ENCODE measurements around the gene OR2B2. TPM values are rescaled to one million over a fixed set of nuclear protein-coding genes. Genes with fewer than 3 reads are reported as not detected.

OR2B2 gene
- polyA plus RNA-seq, 2 of the 4 experiments (the other 2 are of a cell fraction) = not detected

DNA sequence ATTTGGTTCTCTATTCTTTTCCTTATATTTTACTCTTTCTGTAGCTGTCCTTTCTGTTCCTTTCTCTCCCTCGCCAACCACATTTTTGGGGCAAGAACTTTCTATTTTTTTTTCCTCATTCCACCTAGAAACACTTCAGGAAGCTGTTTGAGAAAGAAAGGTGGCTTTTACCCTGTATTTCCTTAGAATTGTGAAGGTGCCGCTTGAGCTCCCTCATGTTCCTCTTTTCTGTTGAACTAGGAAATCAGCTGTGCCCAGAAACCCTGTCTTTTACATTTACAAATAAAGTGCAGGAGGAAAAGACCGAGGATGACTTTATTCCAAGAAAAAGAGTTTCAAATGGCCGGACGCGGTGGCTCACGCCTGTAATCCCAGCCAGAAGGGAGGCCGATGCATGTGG is 38.2 kb downstream of the OR2B2 start:
- FAIRE-seq = no peak
- Histone ChIP-seq H3K27ac (peak overlapping the region; percentile 78 to 90), H3K9me3 (no peaks in the 10 kb centered on the region), H3K4me1 (0 out of 3 replicates have a peak, but pooled peaks cover 3% of the 10 kb centered on the region), H3K4me2 (peak overlapping the region; percentile 78; the same call in 2 of the 3 replicates), H3K4me3 (no peak overlapping the region)
- DNase-seq (ENCODE audit: low read depth in 1 of 2, low spot score in 1 of 2) = no peak
- CTCF ChIA-PET = interaction anchor here (1.0 to 1.4 kb wide), 3 partner anchors 11 to 21 kb away, joined by 3 to 9 read pairs (median 5); a partner anchor contains a TSS
- ATAC-seq = no peak
- 92% methylated on average over 8 of the region's 8 CpGs for WGBS (ENCODE audit: missing lambda C conversion rate)
- POLR2A ChIA-PET = interaction anchor here (5.8 to 10.7 kb wide), 3 partner anchors 16 to 37 kb away, joined by 94 to 127 read pairs (median 103); a partner anchor contains a TSS
- TF ChIP-seq HOXA7 (CRISPR knock-in tag; IDR thresholded peaks at IDR 0.05) (no peak), HOXB13 (CRISPR knock-in tag; IDR thresholded peaks at IDR 0.05; ENCODE audit: low read depth) (no peak), ZSCAN20 (CRISPR knock-in tag; IDR thresholded peaks at IDR 0.05) (no peak), RARB (CRISPR knock-in tag; IDR thresholded peaks at IDR 0.05) (no peak), JUN (IDR thresholded peaks at IDR 0.05) (no peak)

DNA sequence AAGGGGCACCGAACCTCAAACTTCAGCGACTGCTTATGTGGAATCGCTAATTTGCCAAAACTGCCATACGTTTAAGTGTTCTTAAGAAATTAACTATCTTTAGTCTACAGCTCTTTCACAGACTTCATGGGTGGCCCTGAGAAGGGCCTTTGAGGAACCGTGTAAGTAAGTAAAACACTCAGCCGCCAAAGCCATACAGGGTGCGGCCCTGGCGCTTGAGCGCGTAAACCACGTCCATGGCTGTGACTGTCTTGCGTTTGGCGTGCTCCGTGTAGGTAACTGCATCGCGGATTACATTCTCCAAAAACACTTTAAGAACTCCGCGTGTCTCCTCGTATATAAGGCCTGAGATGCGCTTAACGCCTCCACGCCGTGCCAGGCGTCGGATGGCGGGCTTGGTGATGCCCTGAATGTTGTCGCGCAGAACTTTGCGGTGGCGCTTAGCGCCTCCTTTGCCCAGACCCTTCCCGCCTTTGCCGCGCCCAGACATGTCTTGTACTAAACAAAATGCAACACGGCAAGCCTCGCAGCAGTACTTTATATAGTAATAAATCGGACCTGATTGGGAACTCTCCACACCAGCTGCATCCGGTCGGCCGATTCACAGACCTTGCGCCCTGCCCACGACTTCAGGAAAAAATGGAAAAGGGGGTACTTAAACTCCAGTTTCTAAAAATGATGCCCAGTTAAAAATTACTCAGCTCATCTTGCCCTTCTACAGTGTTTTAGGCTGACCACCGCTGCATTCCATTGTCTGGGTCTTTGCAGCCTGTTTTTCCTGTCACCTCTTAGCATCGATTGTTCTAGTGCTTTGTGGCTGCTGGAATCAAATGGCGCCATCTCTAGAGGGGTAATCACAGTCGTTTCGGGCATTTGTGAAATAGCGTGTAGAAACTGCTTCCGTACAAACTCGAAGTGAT is 38.9 kb downstream of the OR2B2 start:
- Histone ChIP-seq H3K4me3 (peak overlapping the region; percentile 52), H3K27ac (peak overlapping the region; percentile 78 to 90), H3K4me2 (peak overlapping the region; percentile 78), H3K4me1 (0 out of 3 replicates have a peak, but pooled peaks cover 3% of the 10 kb centered on the region), H3K9me3 (no peaks in the 10 kb centered on the region)
- ChIA-PET POLR2A (interaction anchor here (0.8 to 10.7 kb wide), 5 partner anchors 16 to 58 kb away, joined by 3 to 127 read pairs (median 94); a partner anchor contains a TSS), CTCF (interaction anchor here (0.9 to 1.4 kb wide), 6 partner anchors 9 to 63 kb away, joined by 3 to 9 read pairs (median 3); a partner anchor contains a TSS)
- ATAC-seq (peak; percentile 70), DNase-seq (ENCODE audit: low read depth in 1 of 2, low spot score in 1 of 2) (peak in 1 of 2 experiments; percentile 83), FAIRE-seq (no peak)
- WGBS (ENCODE audit: missing lambda C conversion rate) = 65% methylated on average over 40 of the region's 50 CpGs
- TF ChIP-seq SREBF2 (IDR thresholded peaks at IDR 0.05) = no peak
- no peak for TF ChIP-seq RCOR1 (IDR thresholded peaks at IDR 0.05; ENCODE audit: low read depth, low read length)
- no peak for TF ChIP-seq ZFP36 (IDR thresholded peaks at IDR 0.05; ENCODE audit: borderline replicate concordance, partially characterized antibody)
- TF ChIP-seq, protein P1, sequence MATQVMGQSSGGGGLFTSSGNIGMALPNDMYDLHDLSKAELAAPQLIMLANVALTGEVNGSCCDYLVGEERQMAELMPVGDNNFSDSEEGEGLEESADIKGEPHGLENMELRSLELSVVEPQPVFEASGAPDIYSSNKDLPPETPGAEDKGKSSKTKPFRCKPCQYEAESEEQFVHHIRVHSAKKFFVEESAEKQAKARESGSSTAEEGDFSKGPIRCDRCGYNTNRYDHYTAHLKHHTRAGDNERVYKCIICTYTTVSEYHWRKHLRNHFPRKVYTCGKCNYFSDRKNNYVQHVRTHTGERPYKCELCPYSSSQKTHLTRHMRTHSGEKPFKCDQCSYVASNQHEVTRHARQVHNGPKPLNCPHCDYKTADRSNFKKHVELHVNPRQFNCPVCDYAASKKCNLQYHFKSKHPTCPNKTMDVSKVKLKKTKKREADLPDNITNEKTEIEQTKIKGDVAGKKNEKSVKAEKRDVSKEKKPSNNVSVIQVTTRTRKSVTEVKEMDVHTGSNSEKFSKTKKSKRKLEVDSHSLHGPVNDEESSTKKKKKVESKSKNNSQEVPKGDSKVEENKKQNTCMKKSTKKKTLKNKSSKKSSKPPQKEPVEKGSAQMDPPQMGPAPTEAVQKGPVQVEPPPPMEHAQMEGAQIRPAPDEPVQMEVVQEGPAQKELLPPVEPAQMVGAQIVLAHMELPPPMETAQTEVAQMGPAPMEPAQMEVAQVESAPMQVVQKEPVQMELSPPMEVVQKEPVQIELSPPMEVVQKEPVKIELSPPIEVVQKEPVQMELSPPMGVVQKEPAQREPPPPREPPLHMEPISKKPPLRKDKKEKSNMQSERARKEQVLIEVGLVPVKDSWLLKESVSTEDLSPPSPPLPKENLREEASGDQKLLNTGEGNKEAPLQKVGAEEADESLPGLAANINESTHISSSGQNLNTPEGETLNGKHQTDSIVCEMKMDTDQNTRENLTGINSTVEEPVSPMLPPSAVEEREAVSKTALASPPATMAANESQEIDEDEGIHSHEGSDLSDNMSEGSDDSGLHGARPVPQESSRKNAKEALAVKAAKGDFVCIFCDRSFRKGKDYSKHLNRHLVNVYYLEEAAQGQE (IDR thresholded peaks at IDR 0.05) = no peak
- no peak for TF ChIP-seq BHLHE40 (IDR thresholded peaks at IDR 0.05; ENCODE audit: low read depth, low read length)
- TF ChIP-seq, protein P2, sequence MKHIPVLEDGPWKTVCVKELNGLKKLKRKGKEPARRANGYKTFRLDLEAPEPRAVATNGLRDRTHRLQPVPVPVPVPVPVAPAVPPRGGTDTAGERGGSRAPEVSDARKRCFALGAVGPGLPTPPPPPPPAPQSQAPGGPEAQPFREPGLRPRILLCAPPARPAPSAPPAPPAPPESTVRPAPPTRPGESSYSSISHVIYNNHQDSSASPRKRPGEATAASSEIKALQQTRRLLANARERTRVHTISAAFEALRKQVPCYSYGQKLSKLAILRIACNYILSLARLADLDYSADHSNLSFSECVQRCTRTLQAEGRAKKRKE (CRISPR knock-in tag; IDR thresholded peaks at IDR 0.05; ENCODE audit: low read depth) = no peak
- TF ChIP-seq JUNB (IDR thresholded peaks at IDR 0.05) = no peak
- no peak for TF ChIP-seq RNF2 (IDR thresholded peaks at IDR 0.05; ENCODE audit: borderline replicate concordance, low read depth)
- TF ChIP-seq ZNF302 (CRISPR knock-in tag; IDR thresholded peaks at IDR 0.05) = no peak
- no peak for TF ChIP-seq CHD2 (IDR thresholded peaks at IDR 0.05; ENCODE audit: low read length, partially characterized antibody)
- TF ChIP-seq EHF (CRISPR knock-in tag; IDR thresholded peaks at IDR 0.05) = no peak
- no peak for TF ChIP-seq CHD4 (IDR thresholded peaks at IDR 0.05; ENCODE audit: borderline replicate concordance)
- no peak for TF ChIP-seq FOXS1 (CRISPR knock-in tag; IDR thresholded peaks at IDR 0.05)
- TF ChIP-seq TP53 (CRISPR knock-in tag; IDR thresholded peaks at IDR 0.05) = no peak
- TF ChIP-seq, protein P3, sequence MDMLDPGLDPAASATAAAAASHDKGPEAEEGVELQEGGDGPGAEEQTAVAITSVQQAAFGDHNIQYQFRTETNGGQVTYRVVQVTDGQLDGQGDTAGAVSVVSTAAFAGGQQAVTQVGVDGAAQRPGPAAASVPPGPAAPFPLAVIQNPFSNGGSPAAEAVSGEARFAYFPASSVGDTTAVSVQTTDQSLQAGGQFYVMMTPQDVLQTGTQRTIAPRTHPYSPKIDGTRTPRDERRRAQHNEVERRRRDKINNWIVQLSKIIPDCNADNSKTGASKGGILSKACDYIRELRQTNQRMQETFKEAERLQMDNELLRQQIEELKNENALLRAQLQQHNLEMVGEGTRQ (IDR thresholded peaks at IDR 0.05) = no peak
- no peak for TF ChIP-seq NPAS2 (CRISPR knock-in tag; IDR thresholded peaks at IDR 0.05; ENCODE audit: borderline replicate concordance)
- TF ChIP-seq, protein P4, sequence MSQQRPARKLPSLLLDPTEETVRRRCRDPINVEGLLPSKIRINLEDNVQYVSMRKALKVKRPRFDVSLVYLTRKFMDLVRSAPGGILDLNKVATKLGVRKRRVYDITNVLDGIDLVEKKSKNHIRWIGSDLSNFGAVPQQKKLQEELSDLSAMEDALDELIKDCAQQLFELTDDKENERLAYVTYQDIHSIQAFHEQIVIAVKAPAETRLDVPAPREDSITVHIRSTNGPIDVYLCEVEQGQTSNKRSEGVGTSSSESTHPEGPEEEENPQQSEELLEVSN (IDR thresholded peaks at IDR 0.05; ENCODE audit: borderline replicate concordance, low read depth) = no peak
- TF ChIP-seq, protein P5, sequence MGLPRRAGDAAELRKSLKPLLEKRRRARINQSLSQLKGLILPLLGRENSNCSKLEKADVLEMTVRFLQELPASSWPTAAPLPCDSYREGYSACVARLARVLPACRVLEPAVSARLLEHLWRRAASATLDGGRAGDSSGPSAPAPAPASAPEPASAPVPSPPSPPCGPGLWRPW (IDR thresholded peaks at IDR 0.05) = no peak
- TF ChIP-seq EHMT2 (IDR thresholded peaks at IDR 0.05; ENCODE audit: low read depth) = no peak
- no peak for TF ChIP-seq HDAC2 (IDR thresholded peaks at IDR 0.05)
- no peak for TF ChIP-seq RARB (CRISPR knock-in tag; IDR thresholded peaks at IDR 0.05)
- TF ChIP-seq, protein P6, sequence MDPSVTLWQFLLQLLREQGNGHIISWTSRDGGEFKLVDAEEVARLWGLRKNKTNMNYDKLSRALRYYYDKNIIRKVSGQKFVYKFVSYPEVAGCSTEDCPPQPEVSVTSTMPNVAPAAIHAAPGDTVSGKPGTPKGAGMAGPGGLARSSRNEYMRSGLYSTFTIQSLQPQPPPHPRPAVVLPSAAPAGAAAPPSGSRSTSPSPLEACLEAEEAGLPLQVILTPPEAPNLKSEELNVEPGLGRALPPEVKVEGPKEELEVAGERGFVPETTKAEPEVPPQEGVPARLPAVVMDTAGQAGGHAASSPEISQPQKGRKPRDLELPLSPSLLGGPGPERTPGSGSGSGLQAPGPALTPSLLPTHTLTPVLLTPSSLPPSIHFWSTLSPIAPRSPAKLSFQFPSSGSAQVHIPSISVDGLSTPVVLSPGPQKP (IDR thresholded peaks at IDR 0.05; ENCODE audit: low read depth, low read length) = no peak
